ENCODE results near the gene EXD3.

The EXD3 gene

DNA sequence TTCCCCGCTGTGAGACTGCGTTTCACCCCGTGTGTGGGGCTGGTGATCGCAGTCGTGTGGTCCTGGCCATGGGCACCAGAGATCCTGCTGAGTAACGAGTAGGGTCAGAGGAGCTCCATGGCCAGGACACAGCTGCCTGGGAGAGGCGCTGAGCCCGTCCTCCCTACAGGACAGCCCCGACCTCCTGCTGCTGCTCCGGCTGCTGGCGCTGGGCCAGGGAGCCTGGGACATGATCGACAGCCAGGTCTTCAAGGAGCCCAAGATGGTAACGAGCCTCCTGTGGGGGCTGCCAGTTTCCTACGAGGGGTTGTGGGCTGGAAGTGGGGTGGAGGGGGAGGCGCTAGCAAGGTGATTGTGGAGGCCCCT, 156.8 kb downstream of the EXD3 start:
- no peak for DNase-seq

DNA sequence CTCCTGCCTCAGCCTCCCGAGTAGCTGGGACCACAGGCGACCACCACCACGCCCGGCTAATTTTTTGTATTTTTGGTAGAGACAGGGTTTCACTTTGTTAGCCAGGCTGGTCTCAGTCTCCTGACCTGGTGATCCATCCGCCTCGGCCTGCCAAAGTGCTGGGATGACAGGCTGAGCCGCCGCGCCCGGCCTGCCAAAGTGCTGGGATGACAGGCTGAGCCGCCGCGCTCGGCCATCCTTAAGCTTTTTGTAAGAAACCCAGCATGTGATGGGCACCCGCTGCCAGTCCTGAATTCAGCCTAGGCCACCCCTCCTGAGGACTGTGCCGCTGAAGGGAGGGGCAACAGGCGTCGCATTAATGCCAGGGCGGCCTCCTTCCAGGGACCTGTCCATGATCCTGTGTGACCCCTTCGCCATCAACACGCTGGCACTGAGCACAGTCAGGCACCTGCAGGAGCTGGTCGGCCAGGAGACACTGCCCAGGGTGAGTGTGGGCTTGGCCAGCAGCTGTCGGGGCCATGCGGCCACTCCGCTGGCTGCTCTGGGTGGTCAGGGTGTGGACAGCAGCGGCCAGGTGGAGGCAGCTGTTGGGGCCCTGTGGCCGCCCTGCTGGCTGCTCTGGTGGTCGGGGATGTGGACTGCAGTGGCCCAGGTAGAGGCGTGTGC, 157.3 kb downstream of the EXD3 start:
- DNase-seq = no peak

DNA sequence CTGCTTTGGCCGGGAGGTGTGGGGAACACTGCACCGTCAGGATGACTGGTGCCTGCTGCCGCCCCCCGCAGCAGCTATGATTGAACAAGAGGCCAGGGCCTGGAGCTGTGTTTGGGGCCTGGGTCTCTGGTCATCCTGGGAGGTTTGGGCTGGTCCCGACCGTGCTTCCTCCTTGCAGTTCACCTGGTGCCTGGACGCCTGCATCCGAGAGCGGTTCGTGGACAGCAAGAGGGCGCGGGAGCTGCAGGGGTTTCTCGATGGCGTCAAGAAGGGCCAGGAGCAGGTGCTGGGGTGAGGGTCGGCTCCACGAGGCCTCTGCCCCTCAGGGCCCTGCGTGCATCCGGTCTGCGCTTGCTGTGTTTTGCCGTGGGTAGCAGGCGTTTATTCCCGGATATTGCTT, 158.9 kb downstream of the EXD3 start:
- no peak for DNase-seq

DNA sequence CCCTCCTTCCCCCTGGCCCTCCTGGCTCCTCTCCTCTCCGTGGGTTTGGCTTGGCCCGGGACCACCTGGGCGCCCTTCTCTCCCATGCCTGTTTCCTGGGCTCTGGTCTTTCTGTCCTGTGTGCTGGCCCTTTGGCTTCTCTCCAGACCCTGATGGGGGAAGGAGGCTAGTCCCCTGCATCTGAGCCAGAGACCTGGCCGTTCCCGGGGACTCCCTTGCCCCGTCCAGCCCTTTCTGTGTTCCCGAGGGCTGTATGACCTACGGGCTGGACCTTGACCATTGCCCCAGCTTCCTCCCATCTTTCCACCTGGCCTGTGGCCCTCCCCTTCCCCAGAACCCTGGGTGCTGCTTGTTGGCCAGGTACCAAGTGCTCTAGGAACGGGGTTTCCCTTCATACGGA, 159.5 kb downstream of the EXD3 start:
- DNase-seq = no peak

DNA sequence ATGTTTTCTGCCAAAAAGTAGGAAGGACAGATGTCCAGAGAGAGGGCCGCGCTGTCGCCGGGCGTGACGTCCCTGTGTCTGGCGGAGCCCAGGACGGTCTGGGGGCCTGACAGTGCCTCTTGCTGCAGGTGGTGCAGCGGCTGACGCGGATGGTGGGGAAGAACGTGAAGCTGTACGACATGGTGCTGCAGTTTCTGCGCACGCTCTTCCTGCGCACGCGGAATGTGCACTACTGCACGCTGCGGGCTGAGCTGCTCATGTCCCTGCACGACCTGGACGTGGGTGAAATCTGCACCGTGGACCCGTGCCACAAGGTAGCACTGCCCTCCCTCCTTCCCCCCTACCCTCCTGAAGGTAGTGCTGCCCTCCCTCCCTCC, 160.1 kb downstream of the EXD3 start:
- DNase-seq = no peak

DNA sequence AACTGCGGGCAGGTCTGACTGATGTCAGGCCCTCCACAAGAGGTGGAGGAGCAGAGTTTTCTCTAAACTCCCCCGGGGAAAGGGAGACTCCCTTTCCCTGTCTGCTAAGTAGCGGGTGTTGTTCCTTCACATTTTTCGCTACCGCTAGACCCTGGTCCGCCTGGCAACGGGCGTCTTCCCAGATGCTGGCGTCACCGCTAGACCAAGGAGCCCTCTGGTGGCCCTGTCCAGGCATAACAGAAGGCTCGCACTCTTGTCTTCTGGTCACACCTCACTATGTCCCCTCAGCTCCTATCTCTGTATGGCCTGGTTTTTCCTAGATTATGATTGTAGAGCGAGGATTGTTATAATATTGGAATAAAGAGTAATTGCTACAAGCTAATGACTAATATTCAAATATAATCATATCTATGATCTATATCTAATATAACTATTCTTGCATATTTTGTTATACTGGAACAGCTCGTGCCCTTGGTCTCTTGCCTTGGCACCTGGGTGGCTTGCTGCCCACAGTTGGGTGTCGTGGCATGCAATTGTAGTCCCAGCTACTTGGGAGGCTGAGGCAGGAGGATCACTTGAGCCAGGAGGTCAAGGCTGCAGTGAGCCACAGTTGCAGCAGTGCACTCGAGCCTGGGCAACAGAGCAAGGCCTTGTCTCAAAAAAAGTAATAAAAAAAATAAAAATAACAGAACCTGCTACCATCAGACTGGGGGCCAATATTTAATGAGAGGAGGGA, 160.6 kb downstream of the EXD3 start:
- DNase-seq = peak in 8 of 58 donors; percentile 9 to 27 (median 18)

All from anterior cingulate cortex (tissue), 58 donors.